GM23338 (cell line): Measurements from ENCODE around the gene TRIM44. TPM values are rescaled to one million over a fixed set of nuclear protein-coding genes. Genes with fewer than 3 reads are reported as not detected.

Experiments used
- ATAC-seq: fragments of 200-7000 bp; cut with Tn5 transposase; 3 replicates; pipeline ENCODE4 v1.9.1; 2020
- DNase-seq: peaks from one replicate; pipeline ENCODE4 v3.0.0-alpha.2; 2015; ENCODE audit warnings: low spot score
- H2AFZ ChIP-seq: fragments of 200-600 bp; sonication (generic); 2 replicates; pipeline ENCODE4 v1.8.0; 2016; ENCODE audit warnings: antibody characterized with exemption, mild to moderate bottlenecking, moderate library complexity
- H3F3A ChIP-seq: fragments of 200-600 bp; sonication (generic); replicated peaks from 2 replicates; pipeline ENCODE4 v1.8.0; 2017; ENCODE audit warnings: antibody characterized with exemption, mixed run types, low read depth
- H3K27ac ChIP-seq: fragments of 200-600 bp; sonication (generic); 2 replicates; pipeline ENCODE4 v1.6.1; 2016; ENCODE audit warnings: low read depth
- H3K27me3 ChIP-seq: fragments of 200-600 bp; sonication (generic); 2 replicates; pipeline ENCODE4 v1.8.0; 2016; ENCODE audit warnings: mild to moderate bottlenecking, mixed run types, moderate library complexity; ENCODE audit not compliant: insufficient read depth
- H3K36me3 ChIP-seq: fragments of 200-600 bp; sonication (generic); 2 replicates; pipeline ENCODE4 v1.8.0; 2016; ENCODE audit warnings: mild to moderate bottlenecking; ENCODE audit not compliant: insufficient read depth
- H3K4me1 ChIP-seq: fragments of 200-600 bp; sonication (generic); 2 replicates; pipeline ENCODE4 v1.8.0; 2016; ENCODE audit warnings: mild to moderate bottlenecking, moderate library complexity; ENCODE audit not compliant: insufficient read depth
- H3K4me2 ChIP-seq: fragments of 200-600 bp; sonication (generic); 2 replicates; pipeline ENCODE4 v1.7.1; 2017; ENCODE audit warnings: mixed run types
- H3K4me3 ChIP-seq: fragments of 200-600 bp; sonication (generic); 2 replicates; pipeline ENCODE4 v1.6.1; 2016; ENCODE audit warnings: mixed run types
- H3K79me2 ChIP-seq: fragments of 200-600 bp; sonication (generic); replicated peaks from 2 replicates; pipeline ENCODE4 v1.8.0; 2017; ENCODE audit warnings: mild to moderate bottlenecking; ENCODE audit not compliant: insufficient read depth
- H3K9me2 ChIP-seq: fragments of 200-600 bp; sonication (generic); 2 replicates; pipeline ENCODE4 v1.8.0; 2017; ENCODE audit not compliant: insufficient read depth
- H4K20me1 ChIP-seq: fragments of 200-600 bp; sonication (generic); replicated peaks from 2 replicates; pipeline ENCODE4 v1.8.0; 2017; ENCODE audit warnings: mild to moderate bottlenecking; ENCODE audit not compliant: insufficient read depth
- H3K27ac Mint-ChIP-seq: 2 replicates; pipeline ENCODE4 v1.8.0; 2020; ENCODE audit warnings: inconsistent platforms, mild to moderate bottlenecking, moderate library complexity, mixed read lengths
- H3K27me3 Mint-ChIP-seq: 3 replicates; pipeline ENCODE4 v1.8.0; 2022; ENCODE audit warnings: low read depth, mild to moderate bottlenecking, moderate library complexity, mixed read lengths, inconsistent platforms; ENCODE audit not compliant: insufficient read depth, poor library complexity
- H3K36me3 Mint-ChIP-seq: 3 replicates; pipeline ENCODE4 v1.8.0; 2021; ENCODE audit warnings: low read depth, mild to moderate bottlenecking, inconsistent platforms, moderate library complexity, mixed read lengths
- H3K4me1 Mint-ChIP-seq: 3 replicates; pipeline ENCODE4 v1.8.0; 2020; ENCODE audit warnings: mild to moderate bottlenecking, inconsistent platforms, mixed read lengths
- H3K4me3 Mint-ChIP-seq: 3 replicates; pipeline ENCODE4 v1.8.0; 2021; ENCODE audit warnings: moderate library complexity, mild to moderate bottlenecking, inconsistent platforms, mixed read lengths
- H3K9me3 Mint-ChIP-seq: 3 replicates; pipeline ENCODE4 v1.8.0; 2020; ENCODE audit warnings: moderate library complexity, mild to moderate bottlenecking, inconsistent platforms, mixed read lengths
- CREB1 ChIP-seq: fragments of 250-450 bp; sonication (Bioruptor Pico); IDR thresholded peaks from 2 replicates; pipeline ENCODE4 v1.5.0; 2020; ENCODE audit warnings: low read depth, mild to moderate bottlenecking, moderate library complexity
- EZH2 ChIP-seq: fragments of 200-600 bp; sonication (generic); IDR thresholded peaks from one replicate; pipeline ENCODE4 v1.8.0; 2017; ENCODE audit warnings: antibody characterized with exemption, mild to moderate bottlenecking, low read depth; ENCODE audit not compliant: unreplicated experiment
- EZH2phosphoT487 ChIP-seq: fragments of 200-600 bp; sonication (generic); IDR thresholded peaks from one replicate; pipeline ENCODE4 v1.8.1; 2018; ENCODE audit warnings: antibody characterized with exemption; ENCODE audit not compliant: unreplicated experiment
- JUNB ChIP-seq: IDR thresholded peaks from one replicate; pipeline ENCODE4 v1.6.1; 2016; ENCODE audit warnings: antibody characterized with exemption; ENCODE audit not compliant: unreplicated experiment
- NANOG ChIP-seq: IDR thresholded peaks from 2 replicates; pipeline ENCODE4 v1.6.1; 2016; ENCODE audit warnings: antibody characterized with exemption, borderline replicate concordance
- POLR2AphosphoS5 ChIP-seq: IDR thresholded peaks from 2 replicates; pipeline ENCODE4 v1.6.1; 2016; ENCODE audit warnings: antibody characterized with exemption, low read depth
- REST ChIP-seq: IDR thresholded peaks from one replicate; pipeline ENCODE4 v1.6.1; 2018; ENCODE audit warnings: antibody characterized with exemption; ENCODE audit not compliant: unreplicated experiment
- STAT1 ChIP-seq: IDR thresholded peaks from one replicate; pipeline ENCODE4 v1.6.1; 2016; ENCODE audit warnings: antibody characterized with exemption; ENCODE audit not compliant: unreplicated experiment
- ZNF114 ChIP-seq: fragments of 250-450 bp; sonication (Bioruptor Pico); IDR thresholded peaks from 2 replicates; pipeline ENCODE4 v1.5.0; 2020; ENCODE audit warnings: mild to moderate bottlenecking, moderate library complexity
- ZNF331 ChIP-seq: fragments of 250-450 bp; sonication (Bioruptor Pico); IDR thresholded peaks from 2 replicates; pipeline ENCODE4 v1.5.0; 2020; ENCODE audit warnings: low read depth, mild to moderate bottlenecking, moderate library complexity
- ZNF462 ChIP-seq: fragments of 250-450 bp; sonication (Bioruptor Pico); IDR thresholded peaks from 2 replicates; pipeline ENCODE4 v1.5.0; 2020; ENCODE audit warnings: mild to moderate bottlenecking, moderate library complexity
- polyA plus RNA-seq: library from polyadenylated mRNA; unstranded; fragments of >200 nt; fragmentation: Nextera tagmentation; extraction: Ambion mirVana; gene quantifications from 2 replicates; pipeline ENCODE4 v1.2.1, GENCODE V29; 2016
- total RNA-seq: library from RNA; depleted of rRNA; stranded (reverse); fragments of >200 nt; shearing (Covaris generic); gene quantifications from 2 replicates; pipeline ENCODE4 v1.2.3, GENCODE V29; 2014
- TF ChIP-seq, protein P1 (sequence below): IDR thresholded peaks from 2 replicates; pipeline ENCODE4 v1.6.1; 2016; ENCODE audit warnings: antibody characterized with exemption
- TF ChIP-seq, protein P2 (sequence below), 2 experiments: fragments of 200-600 bp in 1 of 2; sonication (generic) in 1 of 2; conservative IDR thresholded peaks; 2 replicates each; pipeline versions ENCODE4 v1.5.1 to v1.6.1; 2016 to 2017; ENCODE audit warnings: antibody characterized with exemption in 2 of 2, low read depth in 2 of 2, mild to moderate bottlenecking in 2 of 2, moderate library complexity in 1 of 2

The TRIM44 gene
- total and polyA plus RNA-seq, 2 experiments from 2014 or later = 10.3 to 10.4 TPM

DNA sequence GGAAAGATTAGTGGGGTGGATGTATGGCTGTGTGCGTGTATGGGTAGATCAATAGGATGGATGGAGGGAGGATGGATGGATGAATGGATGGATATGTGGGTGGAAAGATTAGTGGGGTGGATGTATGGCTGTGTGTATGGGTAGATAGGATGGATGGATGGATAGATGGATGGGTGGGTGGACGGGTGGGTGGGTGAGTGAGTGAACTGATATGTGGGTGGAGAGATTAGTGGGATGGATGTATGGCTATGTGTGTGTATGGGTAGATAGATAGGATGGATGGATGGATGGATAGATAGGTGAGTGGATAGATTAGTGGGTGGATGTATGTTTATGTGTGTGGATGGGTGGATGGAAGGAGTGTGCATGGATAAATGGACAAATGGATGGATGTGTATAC, 193.7 kb downstream of the TRIM44 start:
- Histone ChIP-seq H3K4me1 (0 out of 2 replicates have a peak, but pooled peaks cover 3% of the 10 kb centered on the region), H3F3A (no peaks in the 10 kb centered on the region), H3K4me2 (no peak overlapping the region), H4K20me1 (no peaks in the 10 kb centered on the region), H3K27me3 (no peaks in the 10 kb centered on the region), H3K79me2 (no peaks in the 10 kb centered on the region), H3K27ac (no peak overlapping the region), H3K9me2 (peaks cover 5% of the 10 kb centered on the region), H2AFZ (no peak overlapping the region), H3K36me3 (no peaks in the 10 kb centered on the region), H3K4me3 (no peak overlapping the region)
- TF ChIP-seq EZH2 (no peak), CREB1 (CRISPR knock-in tag) (no peak), REST (no peak), ZNF462 (CRISPR knock-in tag) (no peak), STAT1 (no peak), ZNF114 (CRISPR knock-in tag) (no peak), JUNB (no peak), ZNF331 (no peak), EZH2phosphoT487 (no peak), POLR2AphosphoS5 (no peak), NANOG (no peak)
- TF ChIP-seq, protein P1, sequence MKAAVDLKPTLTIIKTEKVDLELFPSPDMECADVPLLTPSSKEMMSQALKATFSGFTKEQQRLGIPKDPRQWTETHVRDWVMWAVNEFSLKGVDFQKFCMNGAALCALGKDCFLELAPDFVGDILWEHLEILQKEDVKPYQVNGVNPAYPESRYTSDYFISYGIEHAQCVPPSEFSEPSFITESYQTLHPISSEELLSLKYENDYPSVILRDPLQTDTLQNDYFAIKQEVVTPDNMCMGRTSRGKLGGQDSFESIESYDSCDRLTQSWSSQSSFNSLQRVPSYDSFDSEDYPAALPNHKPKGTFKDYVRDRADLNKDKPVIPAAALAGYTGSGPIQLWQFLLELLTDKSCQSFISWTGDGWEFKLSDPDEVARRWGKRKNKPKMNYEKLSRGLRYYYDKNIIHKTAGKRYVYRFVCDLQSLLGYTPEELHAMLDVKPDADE = no peak
- TF ChIP-seq, protein P2, sequence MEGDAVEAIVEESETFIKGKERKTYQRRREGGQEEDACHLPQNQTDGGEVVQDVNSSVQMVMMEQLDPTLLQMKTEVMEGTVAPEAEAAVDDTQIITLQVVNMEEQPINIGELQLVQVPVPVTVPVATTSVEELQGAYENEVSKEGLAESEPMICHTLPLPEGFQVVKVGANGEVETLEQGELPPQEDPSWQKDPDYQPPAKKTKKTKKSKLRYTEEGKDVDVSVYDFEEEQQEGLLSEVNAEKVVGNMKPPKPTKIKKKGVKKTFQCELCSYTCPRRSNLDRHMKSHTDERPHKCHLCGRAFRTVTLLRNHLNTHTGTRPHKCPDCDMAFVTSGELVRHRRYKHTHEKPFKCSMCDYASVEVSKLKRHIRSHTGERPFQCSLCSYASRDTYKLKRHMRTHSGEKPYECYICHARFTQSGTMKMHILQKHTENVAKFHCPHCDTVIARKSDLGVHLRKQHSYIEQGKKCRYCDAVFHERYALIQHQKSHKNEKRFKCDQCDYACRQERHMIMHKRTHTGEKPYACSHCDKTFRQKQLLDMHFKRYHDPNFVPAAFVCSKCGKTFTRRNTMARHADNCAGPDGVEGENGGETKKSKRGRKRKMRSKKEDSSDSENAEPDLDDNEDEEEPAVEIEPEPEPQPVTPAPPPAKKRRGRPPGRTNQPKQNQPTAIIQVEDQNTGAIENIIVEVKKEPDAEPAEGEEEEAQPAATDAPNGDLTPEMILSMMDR (conservative IDR thresholded peaks at IDR 0.05; ENCODE audit: low read depth in 2 of 2) = no peak
- Mint-ChIP-seq H3K27me3 (peaks cover 2% of the 10 kb centered on the region), H3K27ac (no peak overlapping the region), H3K9me3 (peaks cover 4% of the 10 kb centered on the region; the same call in 1 of the 3 replicates), H3K4me1 (peaks cover 3% of the 10 kb centered on the region; the same call in 2 of the 3 replicates), H3K36me3 (no peaks in the 10 kb centered on the region), H3K4me3 (no peak overlapping the region)
- ATAC-seq = no peak
- no peak for DNase-seq
